ENCODE results near the gene SLC43A2. TPM values are rescaled to one million over a fixed set of nuclear protein-coding genes. Genes with fewer than 3 reads are reported as not detected.
"Not testable (repeated sequence)": the region's sequence is repeated elsewhere in the genome, so short reads cannot be mapped to it uniquely, and the experiment has no call there.

Gene SLC43A2
- under 1 TPM; 0.73 to 0.85 TPM for total RNA-seq

- Mint-ChIP-seq H3K27ac (peak within 1 kb of the TSS; percentile 53), H3K4me3 (peak within 1 kb of the TSS; percentile 83), H3K9me3 (no peaks in the 10 kb centered on the region), H3K4me1 (peaks cover 17% of the 10 kb centered on the region), H3K36me3 (ENCODE audit: low read depth) (no peaks in the 10 kb centered on the region), H3K27me3 (peaks cover 40% of the 10 kb centered on the region)
- ChIA-PET POLR2A (interaction anchor here (1.3 to 2.4 kb wide), 3 partner anchors 10 to 88 kb away, joined by 3 to 13 read pairs (median 5); partner anchors contain the start of gene RILP), CTCF (interaction anchor here (0.6 to 4.5 kb wide), 5 partner anchors 21 to 385 kb away, joined by 6 to 33 read pairs (median 10); partner anchors contain the start of genes INPP5K and RILP)
- DNase-seq, result peak; percentile 78
Observed at GRCh38 chr17:1627982-1628855, at the start of gene SLC43A2. SLC43A2 (minus strand) TSS chr17:1628834; CDS start chr17:1627874, 960 bp downstream.

DNA sequence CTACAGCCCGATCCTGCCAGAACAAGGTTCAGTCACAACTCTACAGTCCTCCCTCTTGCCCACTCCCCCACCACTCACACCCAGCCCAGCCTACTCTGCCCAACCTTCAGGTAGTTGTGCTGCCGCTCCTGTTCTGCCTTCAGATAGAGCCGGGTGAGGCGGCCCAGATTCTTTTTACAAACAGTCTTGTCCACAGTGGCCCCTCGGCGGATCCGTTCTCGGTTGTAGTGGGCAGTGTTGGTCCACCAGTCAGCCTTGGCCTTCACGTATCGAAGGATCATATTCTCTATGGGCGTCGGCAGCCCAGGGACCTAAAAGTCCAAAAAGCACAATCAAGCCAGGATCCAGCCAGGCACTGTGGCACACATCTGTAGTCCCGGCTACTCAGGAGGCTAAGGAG, 47.8 kb upstream of the SLC43A2 start:
- no peak overlapping the region for H3K27ac Mint-ChIP-seq
- no peaks in the 10 kb centered on the region for H3K9me3 Mint-ChIP-seq
- peaks cover 25% of the 10 kb centered on the region for H3K4me1 Mint-ChIP-seq
- ChIA-PET POLR2A (no interaction called here), CTCF (no interaction called here)
- no peaks in the 10 kb centered on the region for H3K27me3 Mint-ChIP-seq
- DNase-seq, result no peak
- H3K36me3 Mint-ChIP-seq (ENCODE audit: low read depth), result peaks cover 89% of the 10 kb centered on the region
- H3K4me3 Mint-ChIP-seq, result no peak overlapping the region

DNA sequence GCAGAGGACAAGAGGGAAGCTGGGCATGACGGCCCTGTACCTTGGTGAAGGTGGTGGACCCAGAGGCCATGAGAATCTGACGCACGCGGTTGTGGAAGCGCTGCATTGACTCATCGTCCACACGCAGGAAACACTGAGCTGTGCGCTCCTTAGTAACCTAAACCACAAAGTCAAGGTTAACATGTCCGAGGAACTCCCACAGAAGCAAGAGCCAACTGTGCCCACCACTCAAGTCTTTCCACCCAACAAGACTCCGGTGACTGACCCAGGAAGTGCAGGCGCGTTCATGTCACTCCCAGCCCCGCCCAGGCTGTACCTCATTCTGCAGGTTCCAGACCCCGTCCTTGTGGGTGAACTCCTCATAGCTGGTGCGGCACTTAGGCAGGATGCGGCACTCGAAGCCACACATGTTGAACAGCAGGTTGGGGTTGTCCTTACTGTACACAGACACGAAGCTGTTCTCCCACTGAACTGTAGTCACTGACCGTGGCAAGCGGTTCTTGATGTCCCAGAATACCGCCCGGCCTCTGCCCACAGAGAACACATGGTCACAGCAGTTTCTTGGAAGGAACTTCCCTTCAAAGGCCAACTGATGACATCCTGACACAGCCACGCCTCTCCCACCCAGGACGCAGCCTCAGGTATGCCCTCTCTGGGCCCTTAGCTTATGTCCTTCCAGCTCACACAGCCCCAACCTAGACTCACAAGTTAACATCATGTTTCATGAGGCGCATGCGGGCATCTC, 44.6 kb upstream of the SLC43A2 start:
- no peaks in the 10 kb centered on the region for H3K27me3 Mint-ChIP-seq
- H3K4me3 Mint-ChIP-seq, result no peak overlapping the region
- H3K27ac Mint-ChIP-seq, result peak overlapping the region; percentile 70

GRCh38 chr17:1663934-1664333, 35.3 kb upstream of the SLC43A2 start:
- ChIA-PET POLR2A (interaction anchor here (1.2 kb wide), 1 partner anchor 14 kb away, joined by 4 read pairs; the partner anchor contains the start of gene RILP), CTCF (interaction anchor here (0.6 to 1.5 kb wide), 5 partner anchors 8 to 666 kb away, joined by 3 to 4 read pairs (median 3); partner anchors contain the start of gene HIC1)
- not testable (repeated sequence) for H3K27ac Mint-ChIP-seq, H3K27me3 Mint-ChIP-seq, H3K9me3 Mint-ChIP-seq, DNase-seq, H3K4me3 Mint-ChIP-seq, H3K4me1 Mint-ChIP-seq
- peaks cover 69% of the 10 kb centered on the region for H3K36me3 Mint-ChIP-seq (ENCODE audit: low read depth)

More for the DNA sequence above, 44.6 kb upstream of the SLC43A2 start:
- CTCF ChIA-PET, result interaction anchor here (0.9 to 1.5 kb wide), 4 partner anchors 8 to 48 kb away, joined by 3 read pairs; partner anchors contain the start of gene RILP
- POLR2A ChIA-PET, result interaction anchor here (1.3 to 2.0 kb wide), 3 partner anchors 11 to 44 kb away, joined by 3 to 11 read pairs (median 5); no protein-coding TSS in a partner anchor
- peaks cover 88% of the 10 kb centered on the region for H3K36me3 Mint-ChIP-seq (ENCODE audit: low read depth)
- peak; percentile 51 for DNase-seq
- H3K4me1 Mint-ChIP-seq, result peaks cover 32% of the 10 kb centered on the region
- H3K9me3 Mint-ChIP-seq, result no peaks in the 10 kb centered on the region

- ChIA-PET POLR2A (interaction anchor here (1.0 to 2.7 kb wide), 4 partner anchors 9 to 55 kb away, joined by 5 to 15 read pairs (median 8); partner anchors contain the start of genes PRPF8 and RILP), CTCF (interaction anchor here (0.6 to 3.4 kb wide), 2 partner anchors 11 to 12 kb away, joined by 3 to 13 read pairs; partner anchors contain the start of gene RILP)
- H3K27ac Mint-ChIP-seq, result no peak overlapping the region
- no peak overlapping the region for H3K4me3 Mint-ChIP-seq
- peaks cover 70% of the 10 kb centered on the region for H3K36me3 Mint-ChIP-seq (ENCODE audit: low read depth)
- no peaks in the 10 kb centered on the region for H3K9me3 Mint-ChIP-seq
- DNase-seq, result no peak
- no peaks in the 10 kb centered on the region for H3K27me3 Mint-ChIP-seq
- no peaks in the 10 kb centered on the region for H3K4me1 Mint-ChIP-seq
Observed at GRCh38 chr17:1661045-1661444, 32.4 kb upstream of the SLC43A2 start.

DNA sequence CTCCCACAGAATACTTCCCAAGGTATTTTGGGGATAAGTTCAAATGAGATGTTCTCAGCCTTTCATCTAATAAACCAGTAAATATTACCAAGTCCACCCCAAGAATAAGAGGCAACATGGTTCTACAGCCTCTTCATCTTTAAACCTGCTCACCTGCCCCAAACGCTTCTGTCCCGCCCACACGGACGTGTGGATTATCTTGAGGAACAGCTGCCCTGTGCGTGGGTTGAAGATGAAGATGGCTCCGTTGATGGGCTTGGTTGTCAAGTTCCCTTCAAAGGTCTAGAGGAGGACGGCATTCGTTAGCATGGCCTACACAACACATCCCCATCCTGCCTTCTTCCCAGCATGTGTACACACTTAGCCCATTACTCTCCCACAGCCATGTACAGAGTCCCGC, 29.5 kb upstream of the SLC43A2 start:
- ChIA-PET POLR2A (interaction anchor here (1.3 kb wide), 1 partner anchor 9 kb away, joined by 4 read pairs; the partner anchor contains the start of gene RILP), CTCF (interaction anchor here (1.1 kb wide), 1 partner anchor 9 kb away, joined by 6 read pairs; no protein-coding TSS in a partner anchor)
- no peaks in the 10 kb centered on the region for H3K27me3 Mint-ChIP-seq
- H3K4me3 Mint-ChIP-seq, result no peak overlapping the region
- no peaks in the 10 kb centered on the region for H3K9me3 Mint-ChIP-seq
- no peaks in the 10 kb centered on the region for H3K4me1 Mint-ChIP-seq
- H3K27ac Mint-ChIP-seq, result no peak overlapping the region
- H3K36me3 Mint-ChIP-seq (ENCODE audit: low read depth), result peaks cover 81% of the 10 kb centered on the region
- DNase-seq, result no peak

DNA sequence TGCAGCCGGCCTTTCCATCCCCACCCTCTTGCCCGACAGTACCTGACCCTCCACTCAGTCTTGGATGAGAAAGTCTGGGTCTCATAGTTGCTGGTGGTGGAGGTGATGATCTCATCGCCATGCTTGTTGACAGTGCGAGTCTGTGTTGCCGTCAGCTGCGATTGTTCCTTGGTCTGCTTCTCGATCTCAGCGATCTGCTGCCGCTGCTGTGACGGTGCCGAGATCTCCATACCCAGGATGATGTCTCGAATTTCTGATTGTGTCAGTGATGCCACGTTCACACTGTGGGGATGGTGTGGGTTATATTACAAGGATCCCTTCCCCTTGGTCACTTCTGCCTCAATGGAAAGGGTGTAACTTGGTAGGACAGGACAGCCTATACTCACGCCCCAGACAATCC, 25.1 kb upstream of the SLC43A2 start:
- ChIA-PET POLR2A (no interaction called here), CTCF (no interaction called here)
- no peak for DNase-seq
- Mint-ChIP-seq H3K27me3 (no peaks in the 10 kb centered on the region), H3K27ac (no peak overlapping the region), H3K4me1 (peaks cover 10% of the 10 kb centered on the region), H3K9me3 (no peaks in the 10 kb centered on the region), H3K36me3 (ENCODE audit: low read depth) (peaks cover 71% of the 10 kb centered on the region), H3K4me3 (no peak overlapping the region)

DNA sequence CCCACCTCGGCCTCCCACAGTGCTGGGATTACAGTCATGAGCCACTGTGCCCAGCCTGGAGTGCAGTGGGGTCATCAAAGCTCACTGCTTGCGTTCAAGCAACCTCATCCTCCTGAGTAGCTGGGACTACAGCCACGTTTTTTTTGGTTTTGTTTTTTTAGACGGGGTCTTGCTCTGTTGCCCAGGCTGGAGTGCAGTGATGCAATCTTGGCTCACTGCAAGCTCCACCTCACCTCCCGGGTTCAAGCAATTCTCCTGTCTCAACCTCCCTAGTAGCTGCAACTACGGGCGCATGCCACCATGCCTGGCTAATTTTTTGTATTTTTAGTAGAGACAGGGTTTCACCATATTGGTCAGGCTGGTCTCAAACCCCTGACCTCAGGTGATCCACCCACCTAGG, 24.2 kb upstream of the SLC43A2 start:
- POLR2A ChIA-PET, result interaction anchor here (1.4 kb wide), 1 partner anchor 8 kb away, joined by 5 read pairs; no protein-coding TSS in a partner anchor
- Mint-ChIP-seq H3K36me3 (ENCODE audit: low read depth) (peaks cover 62% of the 10 kb centered on the region), H3K4me1 (peaks cover 10% of the 10 kb centered on the region)
- CTCF ChIA-PET, DNase-seq, H3K9me3 Mint-ChIP-seq, H3K27me3 Mint-ChIP-seq, H3K27ac Mint-ChIP-seq, H3K4me3 Mint-ChIP-seq: not testable (repeated sequence)

GRCh38 chr17:1651559-1651844, 22.9 kb upstream of the SLC43A2 start:
- H3K36me3 Mint-ChIP-seq (ENCODE audit: low read depth), result peaks cover 54% of the 10 kb centered on the region
- CTCF ChIA-PET, result interaction anchor here (1.1 kb wide), 1 partner anchor 17 kb away, joined by 4 read pairs; no protein-coding TSS in a partner anchor
- POLR2A ChIA-PET, result interaction anchor here (0.8 to 1.4 kb wide), 2 partner anchors 9 to 33 kb away, joined by 3 to 5 read pairs; no protein-coding TSS in a partner anchor

GRCh38 chr17:1650731-1651558, 22.3 kb upstream of the SLC43A2 start:
- Mint-ChIP-seq H3K9me3 (no peaks in the 10 kb centered on the region), H3K36me3 (ENCODE audit: low read depth) (peaks cover 48% of the 10 kb centered on the region), H3K27me3 (no peaks in the 10 kb centered on the region), H3K4me3 (no peak overlapping the region), H3K27ac (no peak overlapping the region), H3K4me1 (peaks cover 20% of the 10 kb centered on the region)
- no peak for DNase-seq
- POLR2A ChIA-PET, result interaction anchor here (0.8 to 3.0 kb wide), 9 partner anchors 10 to 178 kb away, joined by 3 to 15 read pairs (median 5); partner anchors contain the start of genes PRPF8, RPA1 and SMYD4
- CTCF ChIA-PET, result interaction anchor here (2.5 to 3.6 kb wide), 2 partner anchors 18 to 21 kb away, joined by 23 to 25 read pairs; partner anchors contain the start of gene SLC43A2

More at GRCh38 chr17:1651559-1651844, 22.9 kb upstream of the SLC43A2 start:
- DNase-seq, result no peak
- H3K9me3 Mint-ChIP-seq, result no peaks in the 10 kb centered on the region
- no peak overlapping the region for H3K4me3 Mint-ChIP-seq
- H3K27me3 Mint-ChIP-seq, result no peaks in the 10 kb centered on the region
- H3K4me1 Mint-ChIP-seq, result peaks cover 14% of the 10 kb centered on the region
- H3K27ac Mint-ChIP-seq, result no peak overlapping the region

DNA sequence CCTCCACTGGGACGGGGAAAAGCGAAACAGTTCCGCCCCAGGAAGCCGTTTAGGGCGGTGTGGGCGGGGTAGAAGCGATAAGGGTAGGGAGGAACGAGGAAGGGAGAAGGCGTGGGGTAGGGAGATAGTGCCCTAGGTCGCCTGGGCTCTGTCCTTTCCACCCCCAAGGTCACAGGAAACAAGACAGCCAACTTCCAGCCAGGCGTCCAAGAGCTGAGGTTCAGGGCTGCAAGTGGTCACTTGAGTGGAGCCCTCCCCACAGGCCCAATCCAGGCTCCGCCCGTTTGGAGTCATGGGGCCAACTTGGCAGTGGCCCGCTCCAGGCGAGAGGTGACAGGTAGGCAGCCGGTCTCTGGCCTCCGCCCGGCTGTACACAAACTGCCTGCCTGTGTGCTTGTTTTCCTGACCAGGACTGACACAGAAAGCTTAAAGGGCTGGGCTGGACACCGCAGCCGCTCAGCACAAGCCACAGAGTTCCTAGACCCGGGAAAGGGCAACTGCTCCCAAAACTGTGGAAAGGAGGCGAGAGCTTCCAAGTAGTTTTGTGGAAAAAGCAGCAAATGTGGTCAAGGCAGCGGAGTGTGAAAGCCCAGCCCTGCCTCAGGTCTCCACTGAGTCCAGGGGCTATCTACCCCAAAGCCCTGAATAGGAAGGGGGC, 21.3 kb upstream of the SLC43A2 start, which contains the start of gene RILP:
Gene RILP, minus strand, starts transcription at position 23 of the 658 bp plus-strand sequence. CDS start 62 bp downstream, outside the sequence.
- CTCF ChIA-PET, result interaction anchor here (1.0 to 3.6 kb wide), 21 partner anchors 12 to 601 kb away, joined by 3 to 25 read pairs (median 4); partner anchors contain the start of genes PRPF8 and SLC43A2

More for the DNA sequence above, 21.3 kb upstream of the SLC43A2 start, which contains the start of gene RILP:
- H3K4me1 Mint-ChIP-seq, result peaks cover 29% of the 10 kb centered on the region
- DNase-seq, result no peak
- POLR2A ChIA-PET, result interaction anchor here (0.6 to 3.0 kb wide), 20 partner anchors 9 to 743 kb away, joined by 3 to 19 read pairs (median 5); partner anchors contain the start of genes INPP5K, PRPF8, RPA1 and RTN4RL1
- peak within 1 kb of the TSS; percentile 64 for H3K27ac Mint-ChIP-seq
- peak within 1 kb of the TSS; percentile 62 for H3K4me3 Mint-ChIP-seq
- H3K27me3 Mint-ChIP-seq, result no peaks in the 10 kb centered on the region
- H3K9me3 Mint-ChIP-seq, result no peaks in the 10 kb centered on the region
- peaks cover 42% of the 10 kb centered on the region for H3K36me3 Mint-ChIP-seq (ENCODE audit: low read depth)
